NB4 (cell line): ENCODE measurements around the gene GLT8D2.
"Not testable (repeated sequence)": the region's sequence is repeated elsewhere in the genome, so short reads cannot be mapped to it uniquely, and the experiment has no call there.

Experiments used
- DNase-seq: peaks from one replicate; pipeline ENCODE4 v3.0.0; 2010; ENCODE audit warnings: low read depth
- H3K4me3 ChIP-seq: one replicate; pipeline ENCODE4 v1.5.1; 2011; ENCODE audit warnings: mild to moderate bottlenecking, low read depth, low read length, moderate library complexity
- MYC ChIP-seq: IDR thresholded peaks from 2 replicates; pipeline ENCODE4 v1.6.1; 2011; ENCODE audit warnings: low read depth, low read length
- POLR2A ChIP-seq: IDR thresholded peaks from 2 replicates; pipeline ENCODE4 v1.6.1; 2011; ENCODE audit warnings: mild to moderate bottlenecking; ENCODE audit not compliant: insufficient read length; ENCODE audit errors: extremely low read depth
- TF ChIP-seq, protein P1 (sequence below): IDR thresholded peaks from one replicate; pipeline ENCODE4 v1.5.1; 2012; ENCODE audit warnings: low read depth, low read length
- TF ChIP-seq, protein P2 (sequence below): IDR thresholded peaks from 2 replicates; pipeline ENCODE4 v1.6.1; 2011; ENCODE audit warnings: low read depth, low read length

The GLT8D2 gene

DNA sequence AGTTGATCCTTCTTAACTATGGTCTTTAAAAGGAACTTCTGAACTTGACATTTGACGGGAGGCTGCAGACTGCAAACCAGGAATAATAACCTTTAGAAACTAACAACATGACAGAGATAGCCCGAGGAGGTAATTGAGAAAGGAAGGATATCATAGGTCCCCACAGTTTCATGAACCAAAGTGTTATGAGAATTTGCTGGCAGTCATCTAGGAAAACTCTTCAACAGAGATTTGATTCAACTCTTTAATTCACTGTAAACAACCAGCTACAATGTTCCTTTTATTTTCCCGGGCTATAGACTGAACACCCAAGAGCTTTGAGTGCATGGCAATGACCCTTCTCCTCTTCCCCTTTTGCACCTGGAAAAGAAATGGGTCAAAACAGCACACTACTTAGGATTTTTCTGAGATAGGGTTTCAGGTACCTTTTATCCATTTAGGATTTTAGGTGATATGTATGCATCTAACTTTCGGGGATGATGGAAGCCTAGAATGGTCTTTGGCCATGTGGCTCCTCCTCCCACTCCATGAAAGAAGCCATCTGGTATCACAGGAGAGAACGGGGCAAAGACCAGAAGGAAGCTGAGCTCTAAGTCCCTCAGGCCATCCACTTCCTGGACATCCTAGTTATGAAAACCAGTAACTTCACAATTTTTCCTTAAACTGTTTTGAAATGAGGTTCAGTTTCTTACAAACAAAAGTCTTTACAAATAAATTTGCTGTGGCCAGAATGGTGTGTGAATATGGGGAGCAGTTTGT, 23.0 kb downstream of the GLT8D2 start:
- H3K4me3 ChIP-seq, result no peak overlapping the region
- DNase-seq, result no peak
- TF ChIP-seq POLR2A (no peak), MYC (no peak)
- TF ChIP-seq, protein P1, sequence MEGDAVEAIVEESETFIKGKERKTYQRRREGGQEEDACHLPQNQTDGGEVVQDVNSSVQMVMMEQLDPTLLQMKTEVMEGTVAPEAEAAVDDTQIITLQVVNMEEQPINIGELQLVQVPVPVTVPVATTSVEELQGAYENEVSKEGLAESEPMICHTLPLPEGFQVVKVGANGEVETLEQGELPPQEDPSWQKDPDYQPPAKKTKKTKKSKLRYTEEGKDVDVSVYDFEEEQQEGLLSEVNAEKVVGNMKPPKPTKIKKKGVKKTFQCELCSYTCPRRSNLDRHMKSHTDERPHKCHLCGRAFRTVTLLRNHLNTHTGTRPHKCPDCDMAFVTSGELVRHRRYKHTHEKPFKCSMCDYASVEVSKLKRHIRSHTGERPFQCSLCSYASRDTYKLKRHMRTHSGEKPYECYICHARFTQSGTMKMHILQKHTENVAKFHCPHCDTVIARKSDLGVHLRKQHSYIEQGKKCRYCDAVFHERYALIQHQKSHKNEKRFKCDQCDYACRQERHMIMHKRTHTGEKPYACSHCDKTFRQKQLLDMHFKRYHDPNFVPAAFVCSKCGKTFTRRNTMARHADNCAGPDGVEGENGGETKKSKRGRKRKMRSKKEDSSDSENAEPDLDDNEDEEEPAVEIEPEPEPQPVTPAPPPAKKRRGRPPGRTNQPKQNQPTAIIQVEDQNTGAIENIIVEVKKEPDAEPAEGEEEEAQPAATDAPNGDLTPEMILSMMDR, result no peak
- TF ChIP-seq, protein P2, sequence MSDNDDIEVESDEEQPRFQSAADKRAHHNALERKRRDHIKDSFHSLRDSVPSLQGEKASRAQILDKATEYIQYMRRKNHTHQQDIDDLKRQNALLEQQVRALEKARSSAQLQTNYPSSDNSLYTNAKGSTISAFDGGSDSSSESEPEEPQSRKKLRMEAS, result no peak

DNA sequence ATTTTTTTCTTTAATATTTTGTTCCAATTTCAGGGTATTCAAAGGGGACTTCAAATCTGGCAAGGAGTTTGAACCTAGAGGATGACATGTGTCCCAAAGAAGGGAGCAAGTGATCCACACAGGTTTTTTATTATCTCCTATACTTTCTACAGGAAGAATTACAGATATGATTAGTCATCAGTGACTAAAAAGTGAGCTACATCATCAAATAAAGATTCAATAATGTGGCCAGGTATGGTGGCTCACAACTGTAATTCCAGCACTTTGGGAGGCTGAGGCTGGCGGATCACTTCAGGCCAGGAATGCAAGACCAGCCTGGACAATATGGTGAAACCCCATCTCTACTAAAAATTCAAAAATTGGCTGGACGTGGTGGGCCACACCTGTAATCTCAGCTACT, 24.2 kb downstream of the GLT8D2 start:
- DNase-seq, result no peak
- TF ChIP-seq POLR2A, result no peak
- no peak for TF ChIP-seq MYC
- TF ChIP-seq, protein P1, result no peak
- TF ChIP-seq, protein P2, result no peak
- H3K4me3 ChIP-seq, result no peak overlapping the region

DNA sequence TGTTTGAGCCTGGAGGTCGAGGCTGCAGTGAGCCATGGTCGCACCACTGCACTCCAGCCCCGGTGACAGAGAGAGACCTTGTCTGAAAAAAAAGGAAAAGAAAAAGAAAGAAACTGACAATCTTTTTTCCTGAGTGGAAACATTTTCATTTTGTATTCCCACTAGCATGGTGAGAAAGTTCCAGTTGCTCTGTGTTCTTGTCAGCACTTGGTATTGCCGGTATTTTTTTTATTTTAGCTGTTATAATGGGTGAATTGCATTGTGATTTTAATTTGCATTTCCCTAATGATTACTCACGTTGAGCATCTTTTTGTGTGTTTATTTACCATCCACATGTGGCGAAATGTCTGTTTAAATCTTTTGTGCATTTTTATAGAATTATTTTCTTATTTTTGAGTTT, 25.6 kb downstream of the GLT8D2 start:
- DNase-seq, result no peak
- no peak overlapping the region for H3K4me3 ChIP-seq
- TF ChIP-seq MYC (no peak), POLR2A (no peak)
- TF ChIP-seq, protein P2, result no peak
- TF ChIP-seq, protein P1, result no peak

DNA sequence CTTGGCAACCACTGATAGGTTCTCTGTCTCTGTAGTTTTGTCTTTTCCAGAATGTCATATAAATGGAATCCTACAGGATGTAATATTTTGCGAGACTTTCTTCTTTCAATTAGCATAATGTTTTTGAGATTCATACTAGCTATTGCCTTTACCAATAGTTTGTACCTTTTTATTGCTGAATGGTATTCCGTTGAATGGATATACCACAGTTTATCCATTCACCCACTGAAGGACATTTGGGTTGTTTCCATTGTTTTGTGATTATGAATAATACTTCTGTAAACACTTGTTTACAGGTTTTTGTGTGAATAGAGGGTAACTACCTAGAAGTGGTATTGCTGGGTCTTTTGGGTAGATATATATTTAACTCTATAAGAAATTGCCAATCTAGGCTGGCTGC, 26.3 kb downstream of the GLT8D2 start:
- TF ChIP-seq, protein P2, result no peak
- H3K4me3 ChIP-seq, result no peak overlapping the region
- no peak for DNase-seq

DNA sequence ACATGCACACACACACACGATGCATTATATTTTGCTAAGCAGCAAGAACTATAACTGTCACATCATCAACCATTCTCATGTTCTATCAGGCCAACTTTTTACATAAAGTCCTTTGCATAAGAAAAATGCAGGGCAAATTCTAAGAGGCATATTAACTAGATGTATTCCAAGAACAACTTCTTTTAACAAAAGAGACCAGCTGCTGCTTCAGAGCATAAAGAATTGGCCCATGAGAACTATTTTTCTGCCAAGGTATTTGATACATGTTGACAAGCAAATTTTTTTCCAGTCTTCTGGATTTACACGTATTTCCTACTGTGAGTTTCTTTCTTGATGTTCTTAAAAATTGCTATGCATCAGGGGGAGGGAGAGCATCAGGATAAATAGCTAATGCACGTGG, 27.2 kb downstream of the GLT8D2 start:
- no peak for DNase-seq
- TF ChIP-seq, protein P2, result no peak
- TF ChIP-seq MYC (no peak), POLR2A (no peak)
- TF ChIP-seq, protein P1, result no peak
- H3K4me3 ChIP-seq, result no peak overlapping the region

DNA sequence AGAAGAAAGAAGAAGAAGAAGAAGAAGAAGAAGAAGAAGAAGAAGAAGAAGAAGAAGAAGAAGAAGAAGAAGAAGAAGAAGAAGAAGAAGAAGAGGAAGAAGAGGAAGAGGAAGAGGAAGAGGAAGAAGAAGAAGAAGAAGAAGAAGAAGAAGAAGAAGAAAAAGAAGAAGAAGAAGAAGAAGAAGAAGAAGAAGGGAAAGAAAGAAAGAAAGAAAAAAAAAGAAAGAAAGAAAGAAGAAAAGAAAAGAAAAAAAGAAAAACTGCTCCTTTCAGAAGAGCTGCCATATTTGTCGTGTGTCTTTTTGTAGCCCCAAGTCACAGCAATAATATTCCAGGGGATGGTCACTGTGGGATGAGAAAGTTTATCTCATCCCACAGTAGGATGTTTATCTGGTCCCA, 28.1 kb downstream of the GLT8D2 start:
- DNase-seq, H3K4me3 ChIP-seq: not testable (repeated sequence)

DNA sequence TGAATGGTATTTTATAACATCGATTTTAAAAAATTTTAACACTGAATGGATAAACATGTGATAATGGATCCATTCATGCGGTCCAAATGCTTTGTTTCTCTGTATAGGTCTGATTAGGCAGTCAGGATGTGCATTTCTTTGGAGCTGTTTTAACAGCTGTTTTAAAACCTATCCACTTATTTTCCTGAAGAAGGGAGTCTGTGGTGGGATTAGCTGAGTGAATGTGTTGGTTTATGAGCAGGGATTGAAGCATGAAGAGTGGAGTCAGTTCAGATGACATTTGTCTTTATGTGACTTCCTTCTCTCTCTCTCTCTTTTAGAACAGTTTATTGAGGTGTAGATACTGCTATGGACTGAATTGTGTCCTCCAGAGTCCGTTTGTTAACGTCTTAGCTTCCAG, 37.7 kb downstream of the GLT8D2 start:
- TF ChIP-seq, protein P2, result no peak
- TF ChIP-seq, protein P1, result no peak
- no peak for TF ChIP-seq MYC
- no peak for TF ChIP-seq POLR2A
- no peak overlapping the region for H3K4me3 ChIP-seq
- no peak for DNase-seq
